GM21360 (cell line): ENCODE measurements around the gene SMC4.
"Not testable (repeated sequence)": the region's sequence is repeated elsewhere in the genome, so short reads cannot be mapped to it uniquely, and the experiment has no call there.

ENCODE experiments used
- ATAC-seq: cut with Tn5 transposase; IDR thresholded peaks from one replicate; pipeline ENCODE4 v1.9.1; 2021; ENCODE audit warnings: mild to moderate bottlenecking, moderate library complexity; ENCODE audit not compliant: unreplicated experiment

The SMC4 gene

GRCh38 chr3:160444411-160444810 is 45.0 kb downstream of the SMC4 start:
- no peak for ATAC-seq

GRCh38 chr3:160445854-160446253 is 46.4 kb downstream of the SMC4 start:
- no peak for ATAC-seq

DNA sequence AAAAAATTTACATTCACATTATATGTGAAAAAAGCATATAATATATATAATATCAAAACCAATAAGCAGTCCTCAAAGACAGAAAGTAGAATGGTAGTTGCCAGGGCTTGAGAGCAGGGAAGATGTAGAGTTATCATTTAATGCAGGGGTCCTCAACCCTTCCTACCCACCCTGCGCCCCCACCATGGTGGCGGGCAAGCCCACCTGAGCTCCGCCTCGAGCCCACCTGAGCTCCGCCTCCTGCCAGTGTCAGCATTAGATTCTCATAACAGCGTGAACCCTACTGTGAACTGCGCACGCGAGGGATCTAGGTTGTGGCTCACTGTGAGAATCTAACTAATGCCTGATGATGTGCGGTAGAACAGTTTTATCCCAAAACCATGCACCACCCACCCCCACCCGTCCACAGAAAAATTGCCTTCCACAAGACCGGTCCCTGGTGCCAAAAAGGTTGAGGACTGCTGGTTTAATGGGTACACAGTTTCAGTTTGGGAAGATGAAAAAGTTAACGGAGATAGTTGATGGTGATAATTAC is 47.1 kb downstream of the SMC4 start:
- ATAC-seq = no peak

GRCh38 chr3:160447544-160447943 is 48.1 kb downstream of the SMC4 start:
- no peak for ATAC-seq

DNA sequence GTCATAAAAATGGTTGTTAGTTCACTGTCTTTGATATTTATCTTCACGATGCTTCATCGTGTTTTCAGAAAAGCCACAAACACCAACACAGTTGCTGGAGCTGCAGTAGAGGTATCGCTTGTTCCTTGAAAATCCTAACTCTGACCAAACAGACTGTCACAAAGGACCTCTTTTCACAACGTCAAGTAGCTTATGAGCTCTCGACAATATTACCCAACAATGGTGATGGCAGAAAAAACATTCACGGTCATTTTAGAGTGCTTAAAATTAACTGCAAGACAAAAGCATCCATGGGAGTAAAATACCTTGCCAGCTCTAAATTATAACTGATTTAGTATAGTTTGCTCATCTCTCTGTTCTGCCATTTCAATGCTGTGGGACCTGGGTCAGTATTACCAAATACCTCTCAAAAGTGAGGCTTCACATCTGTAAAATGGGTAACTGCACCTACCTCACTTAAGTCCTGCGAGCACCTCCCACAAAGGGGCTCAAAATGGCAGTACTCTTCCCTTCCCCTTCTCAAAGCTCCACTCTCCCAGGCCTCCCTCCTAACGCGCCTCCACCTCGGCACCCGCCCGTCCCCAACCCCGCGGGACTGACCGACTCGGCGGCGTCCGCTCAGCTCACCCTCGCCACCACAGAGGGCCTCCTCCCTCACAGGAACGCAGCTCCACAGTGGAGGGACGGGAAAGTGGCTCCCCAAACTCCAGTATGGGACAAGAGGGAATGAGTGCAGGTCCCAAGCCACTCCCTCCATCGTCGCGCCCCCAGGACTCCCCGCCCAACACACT is 49.6 kb downstream of the SMC4 start:
- ATAC-seq = peak; percentile 50

DNA sequence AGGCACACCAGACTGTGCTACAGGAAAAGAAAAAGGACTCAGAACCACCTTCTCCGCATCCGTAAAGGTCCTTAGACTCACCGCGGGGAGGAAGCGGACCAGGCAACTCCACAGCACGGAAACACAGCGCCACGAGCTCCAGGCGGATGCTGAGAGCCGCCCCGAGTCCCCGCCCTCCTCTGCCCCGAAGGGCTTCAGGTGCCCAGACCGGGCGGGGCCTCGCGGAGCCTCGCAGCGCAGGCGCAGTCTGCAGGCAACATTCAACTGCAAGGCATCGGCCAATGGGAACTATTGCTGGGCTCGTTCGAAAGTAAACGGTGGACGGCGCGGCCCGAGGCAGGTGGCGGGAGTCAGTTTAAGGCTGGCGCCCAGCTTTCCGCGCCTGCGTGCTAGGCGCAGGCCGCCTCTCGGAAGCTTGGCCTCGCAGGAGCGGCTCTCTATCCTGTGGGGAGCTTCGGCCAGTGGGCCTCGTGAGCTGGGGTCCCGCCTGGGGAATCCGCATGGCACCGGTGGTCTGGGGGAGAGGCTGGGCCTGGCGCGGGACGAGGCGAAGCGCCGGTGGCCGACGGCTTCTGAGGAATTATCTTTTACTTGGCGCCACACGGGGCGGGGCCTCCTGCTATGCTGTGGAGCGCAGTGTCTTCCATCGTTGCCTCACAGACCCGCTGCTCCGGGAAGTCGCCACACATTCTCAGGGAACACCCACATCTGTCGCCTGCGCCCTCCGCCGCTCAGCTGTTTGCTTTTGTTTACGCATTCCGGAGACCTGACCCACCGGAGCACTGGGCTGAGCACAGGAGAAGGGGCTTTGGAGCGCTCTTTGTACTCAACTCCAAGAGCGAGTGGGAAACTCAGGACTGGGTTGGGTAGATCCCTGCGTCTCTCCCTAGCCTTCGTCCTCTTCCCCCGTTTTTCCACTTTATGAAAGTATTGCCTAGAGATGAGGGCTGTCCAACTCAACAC is 50.5 kb downstream of the SMC4 start, which contains the start of gene TRIM59:
TSS of gene TRIM59 (minus strand) at position 151 of the 963 bp plus-strand sequence. CDS start 10,603 bp downstream, outside the sequence.
- peak; percentile 96 for ATAC-seq

DNA sequence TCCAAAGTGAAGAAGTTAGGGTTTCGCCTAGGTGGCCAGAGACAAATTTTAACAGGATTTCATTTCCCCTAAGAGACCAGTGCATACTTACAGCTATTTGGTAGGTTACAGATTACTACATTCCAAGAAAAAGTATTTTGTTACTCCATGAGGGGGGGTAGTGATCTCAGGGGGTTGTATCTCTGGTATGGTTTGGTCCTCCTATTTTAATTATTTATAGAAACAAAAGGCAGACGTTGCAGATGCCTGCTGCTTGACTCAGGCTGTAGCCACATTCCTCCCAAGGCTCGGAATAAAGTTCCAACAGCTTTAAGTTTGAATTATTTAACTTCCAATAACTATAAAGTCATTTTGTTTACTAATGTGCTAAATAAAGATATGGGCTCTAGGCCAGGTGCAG is 51.4 kb downstream of the SMC4 start:
- ATAC-seq = no peak

DNA sequence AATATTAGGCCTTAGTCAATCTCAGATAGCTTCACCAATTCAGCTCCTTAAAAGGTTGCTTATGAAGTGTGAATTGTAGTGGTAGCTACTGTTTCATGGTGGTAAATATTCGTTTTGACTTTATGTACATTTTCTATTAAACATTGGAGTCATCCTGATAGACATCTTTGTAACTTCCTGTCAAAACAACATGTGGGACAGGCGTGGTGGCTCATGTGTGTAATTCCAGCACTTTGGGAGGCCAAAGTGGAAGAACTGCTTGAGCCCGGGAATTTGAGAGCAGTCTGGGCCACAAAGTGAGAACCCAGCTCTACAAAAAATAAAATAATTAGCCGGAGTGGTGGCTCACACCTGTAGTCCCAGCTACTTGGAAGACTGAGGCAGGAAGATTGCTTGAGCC is 52.2 kb downstream of the SMC4 start:
- no peak for ATAC-seq

DNA sequence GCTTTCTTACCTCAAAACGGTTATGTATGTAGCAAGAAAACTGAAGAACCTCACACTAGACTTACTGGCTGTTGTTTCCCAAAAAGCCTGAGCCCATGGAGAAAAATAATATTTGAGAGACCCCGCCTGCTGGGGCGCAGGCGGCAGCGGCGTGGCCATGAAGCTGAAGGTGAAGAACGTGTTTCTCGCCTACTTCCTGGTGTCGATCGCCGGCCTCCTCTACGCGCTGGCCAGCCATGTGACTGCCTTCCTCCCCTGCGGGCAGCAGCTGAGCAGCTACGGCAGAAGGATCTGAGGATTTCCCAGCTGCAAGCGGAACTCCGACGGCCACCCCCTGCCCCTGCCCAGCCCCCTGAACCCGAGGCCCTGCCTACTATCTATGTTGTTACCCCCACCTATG is 52.8 kb downstream of the SMC4 start:
- ATAC-seq = not testable (repeated sequence)

DNA sequence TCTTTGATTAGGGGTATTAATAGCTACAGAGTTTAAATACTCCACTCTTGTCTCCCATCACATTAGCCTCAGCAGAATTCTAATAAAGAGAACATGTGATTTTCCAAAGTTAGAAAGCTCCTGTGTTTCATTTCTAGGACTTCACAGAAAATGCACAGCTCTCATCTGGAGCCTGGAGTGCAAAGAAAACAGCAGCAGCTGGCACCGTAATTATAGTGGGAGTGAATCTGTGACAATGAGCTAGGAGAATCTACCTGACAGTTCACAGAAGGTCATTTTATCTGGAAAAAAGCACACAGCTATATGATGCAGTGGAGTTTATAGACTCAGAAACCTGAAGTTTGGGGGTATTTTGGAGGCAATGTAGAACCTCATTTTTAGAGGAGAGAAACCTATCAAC is 55.5 kb downstream of the SMC4 start:
- no peak for ATAC-seq

- ATAC-seq = no peak
Measured at GRCh38 chr3:160455846-160456245, 56.4 kb downstream of the SMC4 start.

- no peak for ATAC-seq
Measured at GRCh38 chr3:160458151-160458550, 58.7 kb downstream of the SMC4 start.

- no peak for ATAC-seq
Measured at GRCh38 chr3:160459450-160459970, 60.1 kb downstream of the SMC4 start.

GRCh38 chr3:160460033-160460432 is 60.6 kb downstream of the SMC4 start:
- ATAC-seq = no peak

DNA sequence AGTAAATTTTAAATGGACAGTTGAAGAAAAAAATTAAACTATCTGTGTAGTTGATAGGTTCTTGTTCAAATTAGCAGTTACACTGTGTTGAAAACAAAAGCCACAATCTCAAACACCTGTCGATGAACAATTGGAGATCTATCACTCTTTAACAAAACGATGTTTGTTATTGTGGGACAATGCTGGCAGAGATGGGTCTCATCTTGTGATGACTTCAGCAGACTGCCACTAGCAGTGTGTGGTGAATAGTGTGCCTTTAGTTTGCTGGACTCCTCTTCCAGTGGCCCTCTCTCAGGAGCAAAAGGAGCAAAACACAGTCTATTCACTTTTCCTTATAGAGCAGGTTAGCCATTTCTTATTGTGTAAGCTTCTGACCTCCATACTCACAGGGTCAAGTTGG is 64.9 kb downstream of the SMC4 start:
- ATAC-seq = no peak

DNA sequence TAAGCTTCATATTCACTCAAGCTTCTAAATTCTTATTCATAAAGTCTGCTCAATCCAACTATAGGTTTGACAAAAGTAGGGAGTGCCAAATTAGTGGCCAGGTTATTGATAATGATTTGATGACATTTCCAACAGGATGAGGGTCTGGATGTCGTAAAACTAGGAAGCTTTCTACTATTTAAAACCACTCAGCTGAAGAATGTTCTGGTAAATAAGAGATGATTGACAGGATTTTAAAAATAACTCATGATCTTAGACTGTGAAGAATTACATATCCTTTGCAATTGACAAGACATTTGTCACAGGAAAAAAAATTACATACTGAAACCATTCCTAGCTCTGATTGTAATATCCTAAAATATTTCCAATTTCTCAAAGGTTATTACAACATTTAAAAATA is 65.5 kb downstream of the SMC4 start:
- no peak for ATAC-seq

DNA sequence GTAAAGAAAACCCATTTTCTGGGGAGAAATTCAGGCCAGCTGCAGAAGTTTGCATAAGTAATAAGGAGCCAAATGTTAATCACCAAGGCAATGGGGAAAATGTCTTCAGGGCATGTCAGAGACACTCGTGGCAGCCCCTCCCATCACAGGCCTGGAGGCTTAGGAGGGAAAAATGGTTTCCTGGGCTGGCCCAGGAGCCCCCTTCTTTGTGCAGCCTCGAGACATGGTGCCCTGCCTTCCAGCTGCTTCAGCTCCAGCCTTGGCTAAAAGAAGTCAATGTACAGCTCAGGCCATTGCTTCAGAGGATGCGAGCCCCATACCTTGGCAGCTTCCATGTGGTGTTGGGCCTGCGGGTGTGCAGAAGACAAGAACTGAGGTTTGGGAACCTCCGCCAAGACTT is 70.7 kb downstream of the SMC4 start:
- no peak for ATAC-seq

GRCh38 chr3:160471892-160472291 is 72.4 kb downstream of the SMC4 start:
- ATAC-seq = no peak

GRCh38 chr3:160472344-160472743 is 72.9 kb downstream of the SMC4 start:
- no peak for ATAC-seq

DNA sequence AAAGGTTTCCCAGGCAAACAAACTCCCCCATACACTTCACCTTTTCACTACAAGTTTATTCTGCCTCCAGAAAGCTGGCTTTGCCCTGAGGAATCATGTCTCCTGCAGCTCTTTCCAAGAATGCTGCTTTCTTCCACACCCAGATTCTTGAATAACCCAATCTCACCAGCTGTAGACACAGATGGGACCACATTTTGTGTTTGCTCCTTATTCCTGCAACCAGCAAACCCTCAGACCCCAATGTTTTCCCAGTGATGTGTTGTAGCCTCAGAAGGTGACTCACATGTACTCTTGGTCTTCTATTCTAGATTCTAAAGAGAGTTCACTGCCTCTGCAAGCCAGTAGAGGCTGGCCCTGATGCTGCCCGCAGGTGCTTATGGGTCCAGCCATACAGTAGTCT is 73.8 kb downstream of the SMC4 start:
- no peak for ATAC-seq

GRCh38 chr3:160473978-160474377 is 74.5 kb downstream of the SMC4 start:
- ATAC-seq = no peak
